ENCODE measurements around the gene MMRN2.
"Not testable (repeated sequence)": the region's sequence is repeated elsewhere in the genome, so short reads cannot be mapped to it uniquely, and the experiment has no call there.

Gene MMRN2

DNA sequence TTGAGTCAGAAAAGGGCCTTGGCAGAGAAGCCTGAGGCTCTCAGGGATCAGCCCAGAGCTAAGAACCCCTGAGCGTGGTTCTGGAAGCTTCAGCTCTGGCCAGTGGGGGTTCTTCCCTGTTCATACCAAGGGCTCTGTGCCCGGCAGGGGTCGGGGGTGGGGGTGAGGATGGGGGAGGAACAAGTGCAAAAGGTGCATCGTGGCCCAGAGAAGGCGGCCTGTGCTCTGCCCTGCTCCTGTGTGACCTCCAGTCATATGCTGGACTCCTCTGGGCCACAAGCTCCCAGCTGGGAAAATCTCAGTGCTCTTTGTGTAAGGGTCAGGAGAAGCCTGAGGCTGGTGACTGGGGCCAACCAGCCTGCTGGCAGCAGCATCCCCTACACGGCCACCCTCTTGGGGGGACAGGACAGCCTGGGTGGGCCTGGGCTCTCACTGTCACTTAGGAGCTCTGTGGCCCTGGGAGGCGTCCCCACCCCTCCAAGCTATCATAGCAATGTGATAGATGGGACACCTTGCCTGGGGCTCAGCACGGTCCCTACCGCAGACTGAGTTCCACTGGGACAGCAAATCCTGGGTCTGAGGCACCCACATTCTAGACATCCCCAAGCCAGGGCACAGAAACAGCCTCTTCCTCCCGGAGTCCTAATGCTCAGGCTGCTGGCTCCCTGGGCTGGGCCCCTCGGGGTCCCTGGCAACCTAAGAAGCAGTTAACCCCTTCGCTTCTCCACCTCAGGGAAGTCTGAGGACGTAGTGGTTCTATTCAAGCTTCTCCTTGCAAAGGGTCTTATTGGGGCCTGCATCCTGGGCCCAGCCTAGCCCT lies 2.5 kb downstream of the MMRN2 start:
- DNase-seq, result no peak

DNA sequence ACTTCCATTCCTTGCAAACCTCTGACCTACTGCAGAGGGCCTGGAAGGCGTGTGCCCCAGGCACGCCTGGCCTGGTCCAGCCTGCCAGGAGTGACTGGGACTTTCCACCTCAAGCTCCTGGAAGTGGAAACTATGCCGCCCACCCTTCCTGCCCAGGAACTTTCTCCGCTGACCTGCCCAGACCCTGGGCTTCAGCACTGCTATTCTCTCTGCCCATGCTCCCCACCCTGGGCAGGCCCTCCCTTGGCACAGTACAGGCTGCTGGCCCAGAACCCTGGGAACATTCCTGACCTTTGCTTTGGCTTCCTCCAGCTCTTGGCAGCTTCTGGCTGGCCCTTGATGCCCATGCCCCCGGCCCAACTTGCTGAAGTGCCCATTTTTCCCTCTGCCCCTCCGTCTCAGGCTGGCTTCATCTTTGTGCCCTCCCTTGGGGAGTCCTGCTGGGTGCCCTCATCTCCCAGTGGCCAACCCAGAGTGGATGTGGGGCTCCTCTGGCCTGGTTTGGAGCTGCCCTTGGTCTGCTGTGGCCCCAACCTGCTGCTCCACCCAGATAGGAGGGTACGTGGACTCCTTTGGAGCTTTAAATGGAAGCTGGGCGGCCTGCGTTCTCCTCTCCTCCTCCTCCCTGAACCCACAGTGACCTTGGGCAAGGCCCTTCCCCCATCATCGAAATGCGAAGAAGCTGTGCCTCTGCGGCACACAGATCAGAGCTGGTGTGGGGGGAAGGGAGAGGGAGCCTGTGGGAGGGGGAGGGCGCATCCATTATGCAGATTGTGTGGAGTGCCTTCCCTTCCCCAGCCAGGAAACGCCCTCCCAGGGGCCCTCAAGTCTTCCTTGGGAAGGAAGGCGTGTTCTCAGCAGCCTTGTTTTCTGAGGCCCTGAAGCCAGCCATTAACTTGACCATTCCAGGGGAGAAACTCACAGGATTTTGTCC lies 3.4 kb downstream of the MMRN2 start:
- no peak for DNase-seq

DNA sequence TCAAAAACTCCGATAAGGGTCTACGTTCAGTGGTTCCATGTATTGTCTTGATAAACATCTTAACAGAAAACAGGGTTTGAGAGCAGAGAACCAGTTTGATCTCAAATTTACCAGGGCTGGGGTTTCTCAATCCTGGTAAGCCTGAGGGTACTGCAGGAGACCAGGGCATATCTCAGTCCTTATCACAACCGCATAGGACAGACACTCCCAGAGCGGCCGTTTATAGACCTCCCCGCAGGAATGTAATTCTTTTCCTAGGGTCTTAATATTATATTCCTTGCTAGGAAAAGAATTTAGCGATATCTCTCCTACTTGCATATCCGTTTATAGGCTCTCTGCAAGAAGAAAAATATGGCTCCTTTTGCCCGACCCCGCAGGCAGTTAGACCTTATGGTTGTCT lies 4.7 kb downstream of the MMRN2 start:
- not testable (repeated sequence) for DNase-seq

DNA sequence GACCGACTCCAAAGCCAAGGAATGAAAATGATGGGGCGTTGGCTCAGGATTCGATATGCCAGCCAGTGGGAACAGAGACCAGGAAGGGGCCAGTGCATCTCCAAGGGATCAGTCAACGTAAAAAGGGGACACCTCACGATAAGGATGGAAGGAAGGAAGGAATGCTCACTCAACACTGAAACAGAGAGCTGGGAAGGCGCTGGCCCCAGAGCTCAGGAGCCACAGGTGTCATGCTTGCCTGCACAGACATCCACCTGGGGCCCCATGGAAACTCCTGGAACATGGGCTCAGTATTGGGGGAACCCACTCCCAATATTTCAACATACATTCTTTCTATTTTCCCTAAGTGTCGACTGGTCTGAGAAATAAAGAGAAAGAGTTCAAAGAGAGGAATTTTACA lies 5.3 kb downstream of the MMRN2 start:
- DNase-seq, result no peak

DNA sequence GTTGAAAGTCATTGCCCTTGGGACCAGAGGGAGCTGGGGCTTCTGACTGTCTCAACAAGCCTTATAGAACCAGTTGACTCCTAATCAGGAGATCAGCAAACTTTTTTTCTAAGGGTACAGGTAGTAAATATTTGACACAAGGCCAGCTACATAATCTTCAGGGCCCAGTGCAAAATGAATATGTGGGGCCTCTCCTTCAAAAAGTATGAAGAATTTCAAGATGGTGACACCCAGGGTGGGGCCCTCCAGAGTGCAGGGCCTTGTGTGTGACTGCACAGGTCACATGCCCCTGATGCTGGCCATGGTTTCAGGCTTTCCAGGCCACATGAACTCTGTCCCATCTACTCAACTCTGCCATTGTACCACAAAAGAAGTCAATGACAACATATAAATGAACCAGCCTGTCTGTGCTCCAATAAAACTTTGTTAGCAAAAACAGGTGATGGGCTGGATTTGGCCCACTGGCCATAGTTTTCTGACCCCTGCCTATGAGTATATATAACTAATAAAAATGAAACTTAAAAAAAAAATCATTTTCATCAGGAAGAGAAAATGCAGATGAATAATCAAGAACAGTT lies 6.1 kb downstream of the MMRN2 start:
- no peak for DNase-seq

DNA sequence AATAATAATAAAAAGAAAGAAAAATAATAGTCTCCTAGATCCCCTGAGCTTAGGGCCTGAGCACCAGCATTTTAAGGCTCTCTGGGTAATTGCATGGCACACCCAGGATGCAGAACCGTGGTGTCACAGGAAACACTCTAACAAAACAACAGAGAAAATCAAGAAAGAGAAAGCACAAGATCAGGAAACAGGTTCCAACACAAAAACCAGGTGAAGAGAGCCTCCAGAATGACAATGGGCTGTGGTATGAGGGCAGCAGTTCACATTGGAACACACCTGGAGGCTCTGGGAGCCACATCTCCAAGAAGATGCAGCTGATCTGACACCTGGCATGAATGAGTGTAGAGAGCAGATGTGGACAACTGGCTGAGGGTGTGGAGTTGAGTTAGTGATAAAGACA lies 7.1 kb downstream of the MMRN2 start:
- DNase-seq, result no peak

DNA sequence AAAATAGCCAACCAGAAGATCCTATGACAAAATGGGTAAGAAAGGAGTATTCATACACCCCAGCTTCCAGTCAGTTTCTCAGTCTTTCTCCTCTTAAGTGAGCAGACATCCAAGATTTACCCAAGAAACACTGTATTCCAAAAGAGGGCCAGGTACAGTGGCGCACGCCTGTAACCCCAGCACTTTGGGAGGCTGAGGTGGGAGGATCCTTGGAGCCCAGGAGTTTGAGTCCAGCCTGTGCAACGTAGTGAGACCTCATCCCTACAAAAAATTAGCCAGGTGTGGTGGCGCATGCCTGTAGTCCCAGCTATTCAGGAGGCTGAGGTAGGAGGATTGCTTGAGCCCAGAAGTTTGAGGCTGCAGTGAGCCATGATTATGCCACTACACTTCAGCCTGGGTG lies 9.6 kb downstream of the MMRN2 start:
- not testable (repeated sequence) for DNase-seq

DNA sequence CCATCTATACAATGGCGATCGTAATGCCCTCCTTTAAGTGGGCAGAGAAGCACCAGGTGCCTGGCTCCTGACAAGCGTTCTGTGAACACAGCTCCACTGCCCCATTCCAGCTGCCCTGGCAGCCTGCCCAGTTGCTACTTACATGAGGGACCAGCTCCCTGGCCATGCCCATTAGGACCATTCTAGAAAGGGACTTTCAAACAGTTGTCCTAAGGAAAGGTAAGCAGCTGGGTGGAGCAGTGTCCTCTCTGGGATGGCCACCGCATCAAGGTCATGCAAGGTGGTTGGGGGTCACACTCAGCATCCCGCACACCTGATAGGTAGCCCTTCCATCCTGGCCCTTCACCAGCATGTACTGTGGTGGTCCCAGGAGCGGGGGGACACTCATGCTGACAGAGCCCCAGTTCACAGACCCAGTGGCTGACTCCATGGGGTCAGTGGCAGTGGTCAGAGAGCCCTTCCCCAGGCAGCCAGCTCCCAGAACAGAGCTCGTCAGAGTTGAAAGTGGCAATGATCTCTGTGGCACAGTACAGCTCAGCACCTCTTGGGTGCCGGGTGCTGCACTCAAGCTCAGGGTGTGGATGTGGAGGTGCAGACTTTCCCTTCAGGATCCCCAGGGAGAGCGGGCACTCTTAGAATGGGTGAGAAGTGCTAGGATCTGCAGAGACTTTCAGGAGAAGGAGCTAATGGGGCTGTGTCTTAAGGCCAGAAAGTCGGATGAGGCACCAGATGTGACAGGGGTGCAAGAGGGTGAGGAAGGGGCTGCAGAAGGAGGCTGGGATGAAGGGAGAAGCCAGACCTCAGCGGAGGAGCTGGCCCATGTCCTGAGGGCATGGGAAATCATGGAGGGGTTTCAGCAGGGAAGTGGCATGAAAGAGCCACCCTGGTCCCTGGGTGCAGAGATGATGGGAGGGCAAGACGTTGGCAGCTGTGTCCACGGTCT lies 10.9 kb downstream of the MMRN2 start:
- DNase-seq, result no peak

DNA sequence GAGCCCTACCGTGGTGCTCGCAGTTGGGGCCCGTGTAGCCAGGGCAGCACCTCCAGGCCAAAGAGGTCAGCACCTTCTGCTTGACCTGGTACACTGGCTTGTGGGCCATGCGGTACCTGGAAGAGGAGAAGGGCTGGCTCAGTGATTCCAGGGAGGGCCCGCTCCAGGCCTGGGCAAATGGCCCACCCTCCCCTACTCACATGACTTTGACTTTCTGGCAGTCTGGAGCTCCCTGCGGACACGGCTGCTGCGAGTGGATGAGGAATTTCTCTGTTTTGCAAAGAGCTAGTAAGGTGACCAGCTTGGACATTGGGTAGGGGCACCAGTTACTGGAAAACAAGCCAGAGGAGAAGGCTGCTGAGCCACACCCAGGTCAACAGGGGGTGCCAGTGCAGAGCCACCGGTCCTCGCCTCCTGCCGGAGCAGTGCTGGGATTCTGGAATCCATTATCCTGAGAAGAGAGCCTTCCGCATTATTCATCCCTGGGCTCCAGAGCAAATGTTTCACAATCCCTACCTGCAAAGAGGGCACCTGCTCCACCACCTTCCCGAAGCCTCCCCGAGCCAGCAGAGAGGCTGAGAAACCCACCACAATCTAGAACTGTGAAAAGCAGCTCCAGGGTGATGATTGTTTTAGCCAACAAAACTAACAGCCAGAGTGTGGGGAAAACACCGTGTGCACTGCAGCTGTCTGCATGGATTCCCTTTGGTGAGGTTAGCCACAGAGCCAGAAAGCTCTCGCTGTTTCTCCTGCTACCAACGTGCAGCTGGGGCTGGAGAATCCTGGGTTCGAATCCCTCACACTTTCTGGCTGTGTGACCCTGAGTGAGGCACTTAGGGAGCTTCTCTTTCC lies 11.8 kb downstream of the MMRN2 start:
- no peak for DNase-seq

DNA sequence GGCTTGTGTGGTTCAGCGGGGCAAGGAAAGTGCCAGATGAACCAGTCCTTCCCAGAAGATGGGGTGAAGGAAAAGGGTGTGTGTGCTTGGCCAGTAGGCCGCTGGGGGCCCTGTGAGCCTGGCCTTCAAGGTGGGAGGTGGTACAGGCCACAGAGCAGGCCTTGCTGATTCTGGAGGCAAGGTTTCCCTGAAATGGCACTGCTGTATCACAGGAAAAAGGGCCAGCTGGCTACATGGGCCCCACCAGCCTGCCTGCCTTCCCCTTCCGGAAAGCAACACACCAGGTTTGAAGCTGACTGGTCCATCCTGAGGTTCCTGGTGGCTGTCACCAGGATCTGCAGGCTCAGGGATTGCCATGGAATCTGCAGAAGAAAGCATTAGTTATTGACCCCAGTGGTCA lies 12.5 kb downstream of the MMRN2 start:
- DNase-seq, result no peak

DNA sequence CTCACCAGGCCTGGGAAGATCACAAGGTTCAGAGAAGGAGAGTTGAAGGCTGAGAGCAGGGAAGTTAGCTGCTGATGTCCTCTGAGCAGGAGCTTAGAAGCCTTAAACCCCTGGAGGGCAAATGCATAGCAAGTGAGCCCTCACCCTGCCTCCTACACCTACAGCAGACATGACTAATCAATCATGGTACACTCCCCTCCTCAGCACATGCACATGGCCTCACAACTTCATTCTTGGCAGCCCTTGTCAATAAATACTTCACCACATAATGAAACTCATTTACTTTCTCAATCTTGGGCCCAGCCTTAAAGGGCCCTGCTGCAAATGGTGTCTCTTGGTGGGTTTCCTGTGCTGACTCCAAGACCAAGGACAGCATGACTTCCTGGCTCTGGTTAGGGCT lies 12.9 kb downstream of the MMRN2 start:
- DNase-seq, result no peak

DNA sequence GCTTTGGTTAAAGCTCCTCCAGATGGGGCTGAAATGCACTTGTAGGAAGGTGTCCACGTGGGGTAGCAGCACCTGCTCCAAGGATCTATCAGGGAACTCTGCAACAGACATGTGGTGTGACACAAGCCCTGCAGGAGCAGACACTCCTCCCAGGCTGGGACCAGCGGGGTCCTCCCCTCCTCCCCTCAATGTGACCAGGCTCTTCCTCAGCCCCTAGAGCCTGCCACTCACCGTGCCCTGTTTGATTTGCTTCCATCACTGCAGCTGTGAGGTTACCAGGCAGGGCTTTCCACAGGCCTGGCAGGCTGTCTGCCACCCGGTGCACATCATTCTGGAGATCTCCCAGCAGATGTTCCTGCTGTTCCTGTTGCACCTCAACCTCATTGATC lies 13.4 kb downstream of the MMRN2 start:
- DNase-seq, result no peak

DNA sequence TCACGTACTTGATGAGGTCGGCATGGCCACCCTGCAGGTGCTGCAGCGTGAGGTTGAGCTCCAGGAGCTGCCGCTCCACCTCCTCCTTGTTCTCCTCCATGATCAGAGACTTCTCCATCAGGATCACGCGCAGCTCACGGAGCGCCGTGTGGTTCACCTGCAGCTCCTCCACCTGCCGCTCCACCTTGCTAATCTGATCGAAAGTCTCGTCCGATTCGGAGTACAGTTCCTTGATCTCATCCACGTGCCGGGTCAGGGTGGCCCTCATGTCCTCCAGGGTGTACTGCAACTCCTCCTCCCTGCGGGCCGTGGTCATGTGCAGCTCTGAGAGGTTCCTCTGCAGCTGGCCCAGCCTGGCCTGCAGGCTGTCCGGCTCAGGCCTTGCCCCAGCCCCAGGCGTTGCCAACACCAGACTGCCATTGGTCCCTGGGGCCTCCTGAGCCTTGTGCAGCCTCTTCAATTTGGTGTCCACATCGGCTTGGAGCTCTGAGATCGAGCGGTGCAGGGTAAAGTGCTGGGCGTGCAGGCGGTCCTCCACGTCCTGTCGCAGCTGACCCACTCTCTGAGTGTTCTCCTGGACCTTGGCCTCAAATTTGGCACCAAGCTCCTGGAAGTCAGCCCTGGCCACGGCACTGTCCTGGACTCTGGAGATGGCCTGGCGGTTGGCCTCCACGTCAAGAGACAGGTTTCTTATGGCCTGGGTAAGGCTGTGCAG lies 13.9 kb downstream of the MMRN2 start:
- DNase-seq, result no peak

DNA sequence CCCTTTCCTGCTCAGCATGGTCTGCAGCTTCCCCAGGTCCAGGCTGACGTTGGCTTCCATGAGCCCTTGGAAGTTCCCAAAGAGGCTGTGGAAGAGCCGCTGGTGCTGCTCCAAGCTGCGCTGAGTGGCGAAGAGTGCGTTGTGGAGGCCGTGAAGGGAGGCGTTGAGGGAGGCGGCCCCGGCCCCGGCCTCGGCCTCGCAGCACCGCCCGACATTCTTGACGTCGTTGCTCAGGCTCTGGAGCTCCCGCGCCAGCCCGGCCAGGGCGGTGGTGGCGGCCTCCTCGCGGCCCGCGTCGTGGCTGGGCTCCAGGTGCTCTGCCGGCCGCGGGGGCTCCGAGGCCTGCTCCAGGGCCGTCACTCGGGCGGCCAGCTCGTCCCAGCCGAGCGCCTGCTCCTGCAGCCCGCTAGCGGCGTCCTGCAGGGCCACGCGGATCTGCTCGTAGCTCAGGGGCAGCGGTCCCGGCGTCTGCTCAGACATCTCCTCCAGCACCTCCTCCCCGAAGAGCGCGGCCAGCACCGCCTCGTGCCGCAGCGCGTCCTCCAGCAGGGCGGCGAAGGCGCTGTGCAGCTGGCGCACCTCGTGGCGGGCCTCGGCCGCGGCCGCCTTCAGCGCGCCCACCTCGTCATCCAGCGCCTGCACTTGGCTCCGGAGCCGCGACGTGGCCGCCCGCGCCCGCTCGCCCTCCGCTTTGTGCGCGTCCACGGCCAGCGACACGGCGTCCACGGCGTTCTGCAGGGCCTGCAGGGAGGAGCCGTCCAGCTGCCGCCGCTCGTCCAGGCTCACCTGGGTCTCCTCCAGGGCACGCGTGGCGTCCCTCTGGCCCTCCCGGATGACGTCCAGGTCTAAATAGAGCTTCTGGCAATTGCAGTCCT lies 14.7 kb downstream of the MMRN2 start:
- DNase-seq, result no peak

DNA sequence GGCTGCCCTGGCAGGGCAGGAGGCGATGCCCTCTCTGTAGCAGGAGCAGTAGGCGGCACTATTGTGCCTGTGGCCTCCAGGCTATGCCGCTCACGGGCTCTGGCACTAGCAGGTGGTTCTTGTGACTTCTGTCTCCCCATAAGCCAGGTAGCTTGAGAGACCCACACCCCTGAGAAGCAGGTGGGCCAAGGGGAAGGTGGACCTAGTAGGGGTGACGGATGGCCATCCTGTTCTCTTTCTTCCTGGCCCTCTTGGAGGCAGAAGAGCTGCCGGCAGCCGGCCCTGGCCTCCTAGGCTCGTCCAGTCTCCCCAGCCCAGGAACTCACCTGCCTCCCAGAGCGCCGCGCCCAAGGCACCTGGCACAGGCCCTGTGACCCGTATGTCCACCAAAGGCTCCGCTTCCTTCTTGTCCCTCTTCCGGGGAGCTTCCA lies 15.4 kb downstream of the MMRN2 start:
- DNase-seq, result no peak

DNA sequence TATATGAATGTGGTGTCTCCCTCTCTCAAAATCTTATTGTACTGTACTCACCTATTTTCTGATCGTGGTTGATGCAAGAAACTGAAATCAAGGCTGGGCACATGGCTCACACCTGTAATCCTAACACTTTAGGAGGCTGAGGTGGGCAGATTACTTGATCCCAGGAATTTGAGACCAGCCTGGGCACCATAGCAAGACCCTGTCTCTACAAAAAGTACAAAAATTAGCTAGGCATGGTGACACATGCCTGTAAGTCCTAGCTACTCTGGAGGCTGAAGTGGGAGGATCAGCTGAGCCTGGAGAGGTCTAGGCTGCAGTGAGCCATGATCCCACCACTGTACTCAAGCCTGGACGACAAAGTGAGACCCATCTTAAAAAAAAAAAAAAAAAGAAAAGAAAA lies 16.0 kb downstream of the MMRN2 start:
- DNase-seq, result no peak

DNA sequence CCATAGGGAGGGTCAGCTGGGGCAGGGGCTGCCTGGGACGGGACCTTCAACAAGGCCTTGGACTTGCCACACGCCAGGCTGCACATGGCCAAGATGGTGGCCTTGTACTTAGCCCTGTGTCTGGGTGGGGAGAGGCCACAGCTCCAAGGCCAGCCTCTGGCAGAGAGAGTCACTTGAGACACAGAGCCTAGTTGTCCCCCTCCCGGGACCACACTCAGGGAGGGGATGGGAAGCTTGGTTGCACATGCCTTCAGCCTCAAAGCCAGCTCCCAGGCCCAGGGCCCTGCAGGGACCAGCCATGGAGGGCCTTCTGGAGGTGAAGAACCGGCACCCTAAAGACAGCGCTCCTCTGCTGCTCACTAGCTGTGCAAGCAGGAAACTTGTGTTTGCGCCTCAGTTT lies 16.7 kb downstream of the MMRN2 start:
- DNase-seq, result no peak

DNA sequence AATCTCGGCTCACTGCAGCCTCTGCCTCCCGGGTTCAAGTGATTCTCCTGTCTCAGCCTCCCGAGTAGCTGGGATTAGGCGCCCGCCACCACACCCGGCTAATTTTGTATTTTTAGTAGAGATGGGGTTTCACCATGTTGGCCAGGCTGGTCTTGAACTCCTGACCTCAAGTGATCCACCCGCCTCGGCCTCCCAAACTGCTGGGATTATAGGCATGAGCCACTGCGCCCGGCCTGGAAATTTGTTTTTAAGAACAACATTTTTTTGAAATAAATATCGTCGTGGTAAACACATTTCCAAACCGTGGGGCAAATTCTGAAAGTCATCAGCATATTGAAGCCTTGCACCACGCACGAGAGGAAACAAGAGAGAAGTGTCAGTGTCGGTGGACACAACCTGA lies 17.3 kb downstream of the MMRN2 start:
- DNase-seq, result not testable (repeated sequence)

DNA sequence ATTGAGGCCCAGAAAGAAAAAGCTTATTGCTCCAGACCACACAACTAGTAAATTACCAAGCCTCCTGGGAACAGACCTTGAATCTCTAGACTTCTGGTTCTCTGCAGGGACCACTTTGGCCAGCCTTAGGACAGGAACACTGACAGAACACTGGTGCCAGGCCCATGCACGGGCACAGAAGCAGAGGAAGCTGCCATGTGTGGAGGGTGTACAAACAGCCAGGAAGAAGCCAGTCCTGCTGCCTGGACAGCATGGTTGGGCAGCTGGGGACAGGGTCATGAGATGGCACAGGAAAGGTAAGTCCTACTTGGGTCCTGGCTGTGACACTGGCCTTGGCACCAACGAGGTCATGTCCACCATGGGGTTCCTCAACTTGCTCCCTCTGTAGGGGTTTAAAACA lies 19.2 kb downstream of the MMRN2 start:
- DNase-seq, result no peak
